ENCODE data around the gene NPFF. TPM values are rescaled to one million over a fixed set of nuclear protein-coding genes. Genes with fewer than 3 reads are reported as not detected.

NPFF gene
- polyA plus RNA-seq, 2 of the 4 experiments (the other 2 are of a cell fraction): 0.17 TPM; not detected in 1

- no peak for FAIRE-seq
- Histone ChIP-seq H3K9me3 (no peaks in the 10 kb centered on the region), H3K4me2 (no peak overlapping the region), H3K27ac (no peak overlapping the region), H3K4me1 (peaks cover 66% of the 10 kb centered on the region), H3K4me3 (no peak overlapping the region)
- ATAC-seq: peak; percentile 47 to 64
- DNase-seq (ENCODE audit: low read depth in 1 of 2, low spot score in 1 of 2): no peak
- TF ChIP-seq CBX2 (IDR thresholded peaks at IDR 0.05; ENCODE audit: borderline replicate concordance, low read depth) (no peak), RAD21 (conservative IDR thresholded peaks at IDR 0.05 in 1 of 2, IDR thresholded peaks at IDR 0.05 in 1 of 2) (peak; percentile 24 to 44; a peak in 4 of 5 replicates), GATA3 (IDR thresholded peaks at IDR 0.05; ENCODE audit: borderline replicate concordance) (no peak), CTCF (IDR thresholded peaks at IDR 0.05) (peak; percentile 57), FOSL2 (IDR thresholded peaks at IDR 0.05) (no peak), FOSL2 (CRISPR knock-in tag; IDR thresholded peaks at IDR 0.05) (0 out of 2 replicates have a peak, but pooled peaks have one; percentile 2), MAZ (IDR thresholded peaks at IDR 0.05; ENCODE audit: borderline replicate concordance, low read depth, low read length) (no peak), TFCP2L1 (CRISPR knock-in tag; IDR thresholded peaks at IDR 0.05) (no peak), HEYL (CRISPR knock-in tag; IDR thresholded peaks at IDR 0.05) (no peak), HOXA7 (CRISPR knock-in tag; IDR thresholded peaks at IDR 0.05) (no peak; the same call in 1 of the 2 replicates), MAX (IDR thresholded peaks at IDR 0.05) (no peak), NR3C1 (IDR thresholded peaks at IDR 0.05) (no peak), BHLHE40 (IDR thresholded peaks at IDR 0.05; ENCODE audit: low read depth, low read length) (no peak), FOXS1 (CRISPR knock-in tag; IDR thresholded peaks at IDR 0.05) (no peak), ZSCAN20 (CRISPR knock-in tag; IDR thresholded peaks at IDR 0.05) (no peak)
- ChIA-PET POLR2A (interaction anchor here (0.6 to 2.4 kb wide), 8 partner anchors 12 to 157 kb away, joined by 3 to 10 read pairs (median 4); partner anchors contain the start of genes PRR13 and TARBP2), CTCF (interaction anchor here (0.6 to 5.0 kb wide), 23 partner anchors 8 to 157 kb away, joined by 3 to 46 read pairs (median 5); partner anchors contain the start of genes AAAS and MAP3K12)
- WGBS (ENCODE audit: missing lambda C conversion rate): 46% methylated on average over 2 of the region's 2 CpGs
Measured at GRCh38 chr12:53476769-53477209, 30.5 kb downstream of the NPFF start.

- FAIRE-seq: no peak
Measured at GRCh38 chr12:53474819-53475218, 32.5 kb downstream of the NPFF start.

More at GRCh38 chr12:53474819-53475218, 32.5 kb downstream of the NPFF start:
- no peak for TF ChIP-seq NFE2L2 (conservative IDR thresholded peaks at IDR 0.05; ENCODE audit: low read length)
- TF ChIP-seq RARB (CRISPR knock-in tag; IDR thresholded peaks at IDR 0.05): no peak
- TF ChIP-seq NR3C1 (IDR thresholded peaks at IDR 0.05): no peak
- TF ChIP-seq RCOR1 (IDR thresholded peaks at IDR 0.05; ENCODE audit: low read depth, low read length): no peak
- TF ChIP-seq ZSCAN20 (CRISPR knock-in tag; IDR thresholded peaks at IDR 0.05): no peak
- TF ChIP-seq FOXS1 (CRISPR knock-in tag; IDR thresholded peaks at IDR 0.05): no peak
- no peak for TF ChIP-seq USF2 (IDR thresholded peaks at IDR 0.05)
- TF ChIP-seq HOXA7 (CRISPR knock-in tag; IDR thresholded peaks at IDR 0.05): no peak
- no peak for TF ChIP-seq RNF2 (IDR thresholded peaks at IDR 0.05; ENCODE audit: borderline replicate concordance, low read depth)
- TF ChIP-seq E2F6 (IDR thresholded peaks at IDR 0.05; ENCODE audit: borderline replicate concordance, low read depth): no peak
- Histone ChIP-seq H3K9me3 (no peaks in the 10 kb centered on the region), H3K4me2 (no peak overlapping the region), H3K4me1 (peaks cover 47% of the 10 kb centered on the region), H3K4me3 (no peak overlapping the region), H3K27ac (no peak overlapping the region)
- WGBS (ENCODE audit: missing lambda C conversion rate): 93% methylated on average over 13 of the region's 13 CpGs
- DNase-seq (ENCODE audit: low read depth in 1 of 2, low spot score in 1 of 2): no peak
- ChIA-PET POLR2A (interaction anchor here (0.6 to 1.2 kb wide), 4 partner anchors 8 to 18 kb away, joined by 3 to 6 read pairs (median 4); no protein-coding TSS in a partner anchor), CTCF (interaction anchor here (0.7 to 5.0 kb wide), 11 partner anchors 9 to 148 kb away, joined by 3 to 46 read pairs (median 8); no protein-coding TSS in a partner anchor)
- no peak for ATAC-seq

Data from A549 (cell line).